K562 (cell line): ENCODE results near the gene PAF1. TPM values are rescaled to one million over a fixed set of nuclear protein-coding genes. Genes with fewer than 3 reads are reported as not detected.

Source experiments
- ARHGAP35 ChIP-seq: fragments of 450-650 bp; IDR thresholded peaks from 2 replicates; pipeline ENCODE4 v1.6.1; 2018; ENCODE audit not compliant: partially characterized antibody
- CC2D1A ChIP-seq: fragments of 450-650 bp; IDR thresholded peaks from 2 replicates; pipeline ENCODE4 v1.6.1; 2017; ENCODE audit warnings: mild to moderate bottlenecking
- L3MBTL2 ChIP-seq: fragments of 450-650 bp; IDR thresholded peaks from 2 replicates; pipeline ENCODE4 v1.6.1; 2016; ENCODE audit warnings: mild to moderate bottlenecking, moderate library complexity
- LARP7 ChIP-seq: fragments of 450-650 bp; IDR thresholded peaks from 2 replicates; pipeline ENCODE4 v1.6.1; 2016
- MCM7 ChIP-seq, 2 experiments: fragments of 450-650 bp; IDR thresholded peaks; 2 replicates each; pipeline ENCODE4 v1.6.1; 2016 to 2018
- MEF2A ChIP-seq: IDR thresholded peaks from 2 replicates; pipeline ENCODE4 v1.6.1; 2011; ENCODE audit warnings: low read depth, mild to moderate bottlenecking, low read length, moderate library complexity; ENCODE audit not compliant: control insufficient read depth
- MIER1 ChIP-seq: fragments of 450-650 bp; IDR thresholded peaks from 2 replicates; pipeline ENCODE4 v1.6.1; 2016; ENCODE audit warnings: antibody characterized with exemption, mild to moderate bottlenecking, low read depth
- NCOA4 ChIP-seq: fragments of 450-650 bp; IDR thresholded peaks from 2 replicates; pipeline ENCODE4 v1.6.1; 2018; ENCODE audit warnings: mild to moderate bottlenecking; ENCODE audit not compliant: partially characterized antibody
- NFIX ChIP-seq: fragments of 250-450 bp; sonication (Bioruptor Pico); IDR thresholded peaks from 2 replicates; pipeline ENCODE4 v1.4.0; 2020; ENCODE audit warnings: low read depth, mild to moderate bottlenecking, moderate library complexity
- PHF20 ChIP-seq: fragments of 450-650 bp; IDR thresholded peaks from 2 replicates; pipeline ENCODE4 v1.6.1; 2018; ENCODE audit not compliant: partially characterized antibody
- POLR2H ChIP-seq: IDR thresholded peaks from 2 replicates; pipeline ENCODE4 v1.6.1; 2016; ENCODE audit warnings: missing genetic modification characterization, low read depth, mild to moderate bottlenecking, control low read depth, missing compliant biosample characterization, moderate library complexity
- PYGO2 ChIP-seq: fragments of 450-650 bp; IDR thresholded peaks from 2 replicates; pipeline ENCODE4 v1.6.1; 2016; ENCODE audit warnings: mild to moderate bottlenecking, missing genetic modification characterization, moderate library complexity, missing compliant biosample characterization
- RERE ChIP-seq: sonication (generic); formaldehyde crosslinking; IDR thresholded peaks from 2 replicates; pipeline ENCODE4 v1.8.0; 2023; ENCODE audit warnings: missing genetic modification reagents, mild to moderate bottlenecking, borderline replicate concordance
- SIX5 ChIP-seq, 2 experiments: IDR thresholded peaks; 2 replicates each; pipeline ENCODE4 v1.6.1; 2011; ENCODE audit warnings: low read length in 2 of 2, borderline replicate concordance in 1 of 2, low read depth in 1 of 2, mild to moderate bottlenecking in 1 of 2, moderate library complexity in 1 of 2; ENCODE audit not compliant: insufficient read depth in 1 of 2
- SMARCB1 ChIP-seq: IDR thresholded peaks from 2 replicates; pipeline ENCODE4 v1.6.1; 2011; ENCODE audit warnings: improper control_type of control experiment, low read depth; ENCODE audit not compliant: insufficient read length
- SMARCE1 ChIP-seq: fragments of 450-650 bp; IDR thresholded peaks from 2 replicates; pipeline ENCODE4 v1.7.1; 2016; ENCODE audit warnings: mild to moderate bottlenecking
- ZBTB8A ChIP-seq: fragments of 450-650 bp; IDR thresholded peaks from 2 replicates; pipeline ENCODE4 v1.6.1; 2018; ENCODE audit warnings: mild to moderate bottlenecking, moderate library complexity; ENCODE audit not compliant: partially characterized antibody
- ZKSCAN3 ChIP-seq: fragments of 250-450 bp; sonication (Bioruptor Pico); IDR thresholded peaks from 2 replicates; pipeline ENCODE4 v1.4.0; 2020
- ZNF239 ChIP-seq: fragments of 250-450 bp; sonication (Bioruptor Pico); IDR thresholded peaks from 2 replicates; pipeline ENCODE4 v1.4.0; 2020; ENCODE audit warnings: mild to moderate bottlenecking
- ZNF316 ChIP-seq: fragments of 450-650 bp; IDR thresholded peaks from 2 replicates; pipeline ENCODE4 v1.6.1; 2016
- ZNF668 ChIP-seq: fragments of 250-450 bp; sonication (Bioruptor Pico); IDR thresholded peaks from 2 replicates; pipeline ENCODE4 v1.8.0; 2022; ENCODE audit warnings: mild to moderate bottlenecking, inconsistent platforms
- polyA plus RNA-seq, 8 experiments: library from polyadenylated mRNA; depleted of rRNA in 4 of 8; stranded (reverse) in 5 of 8; unstranded in 3 of 8; fragments of >200 nt; fragmentation: Nextera tagmentation in 2 of 8; fragmentation: Illumina TruSeq in 1 of 8; extraction: Ambion mirVana in 2 of 8; extraction: Trizol in 1 of 8; gene quantifications; 2 replicates each; pipeline versions ENCODE4 v1.2.1 to v1.2.3, GENCODE V29; 2011 to 2014; ENCODE audit warnings: inconsistent platforms in 1 of 8, missing spikeins in 1 of 8
- total RNA-seq, 7 experiments: library from RNA; depleted of rRNA in 6 of 7; stranded (reverse); fragments of >200 nt in 6 of 7; fragmentation: Illumina TruSeq in 2 of 7; extraction: Trizol in 2 of 7; gene quantifications; 2 replicates each; pipeline versions ENCODE4 v1.2.1 to v1.2.3, GENCODE V29; 2011 to 2021; ENCODE audit warnings: low replicate concordance in 1 of 7
- TF ChIP-seq, protein P1 (sequence below): fragments of 450-650 bp; formaldehyde crosslinking; IDR thresholded peaks from 2 replicates; pipeline ENCODE4 v1.4.0; 2022; ENCODE audit warnings: missing genetic modification characterization
- TF ChIP-seq, protein P2 (sequence below): sonication (generic); formaldehyde crosslinking; IDR thresholded peaks from 2 replicates; pipeline ENCODE4 v1.8.1; 2022; ENCODE audit warnings: missing genetic modification reagents

The PAF1 gene
- total and polyA plus RNA-seq, 9 of the 15 experiments (the other 6 are each of a cell fraction or from before 2014, with no cell fraction given), result 1.5 to 45.0 (median 33.8) TPM

DNA sequence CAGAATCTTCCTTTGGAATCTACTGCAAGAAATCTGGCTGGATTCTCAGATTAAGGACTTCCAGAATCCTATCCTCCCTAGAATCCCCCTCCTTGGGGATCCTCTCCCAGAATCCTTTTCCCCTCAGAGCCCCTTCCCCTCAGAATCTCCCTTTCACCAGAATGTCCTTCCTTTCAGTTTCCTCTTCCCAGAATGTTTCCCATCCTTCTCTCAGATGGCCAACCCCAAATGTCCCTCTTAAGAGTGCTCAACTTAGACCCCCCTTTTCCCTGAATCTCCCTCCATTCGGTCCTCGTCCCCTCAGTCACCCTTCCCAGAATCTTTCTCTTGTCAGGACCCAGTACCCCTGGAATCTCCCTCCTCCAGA, 45.4 kb upstream of the PAF1 start (continued):
- TF ChIP-seq, protein P1, sequence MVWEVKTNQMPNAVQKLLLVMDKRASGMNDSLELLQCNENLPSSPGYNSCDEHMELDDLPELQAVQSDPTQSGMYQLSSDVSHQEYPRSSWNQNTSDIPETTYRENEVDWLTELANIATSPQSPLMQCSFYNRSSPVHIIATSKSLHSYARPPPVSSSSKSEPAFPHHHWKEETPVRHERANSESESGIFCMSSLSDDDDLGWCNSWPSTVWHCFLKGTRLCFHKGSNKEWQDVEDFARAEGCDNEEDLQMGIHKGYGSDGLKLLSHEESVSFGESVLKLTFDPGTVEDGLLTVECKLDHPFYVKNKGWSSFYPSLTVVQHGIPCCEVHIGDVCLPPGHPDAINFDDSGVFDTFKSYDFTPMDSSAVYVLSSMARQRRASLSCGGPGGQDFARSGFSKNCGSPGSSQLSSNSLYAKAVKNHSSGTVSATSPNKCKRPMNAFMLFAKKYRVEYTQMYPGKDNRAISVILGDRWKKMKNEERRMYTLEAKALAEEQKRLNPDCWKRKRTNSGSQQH, result 0 out of 2 replicates have a peak, but pooled peaks have one; percentile 4
- TF ChIP-seq ARHGAP35 (no peak), CC2D1A (peak; percentile 91; the same call in 1 of the 2 replicates), NCOA4 (no peak), SMARCE1 (peak; percentile 54), POLR2H (no peak), RERE (no peak), PHF20 (no peak), L3MBTL2 (0 out of 2 replicates have a peak, but pooled peaks have one; percentile 2), MEF2A (no peak), NFIX (CRISPR knock-in tag) (no peak), ZNF239 (no peak), MCM7 (IDR thresholded peaks at IDR 0.05) (no peak), SIX5 (IDR thresholded peaks at IDR 0.05; ENCODE audit: borderline replicate concordance in 1 of 2, insufficient read depth in 1 of 2, low read depth in 1 of 2, low read length in 2 of 2) (no peak), ZNF668 (no peak), ZBTB8A (no peak), PYGO2 (tag) (no peak), ZKSCAN3 (CRISPR knock-in tag) (no peak), LARP7 (0 out of 2 replicates have a peak, but pooled peaks have one; percentile 41), SMARCB1 (no peak), MIER1 (0 out of 2 replicates have a peak, but pooled peaks have one; percentile 31), ZNF316 (0 out of 2 replicates have a peak, but pooled peaks have one; percentile 2)
- TF ChIP-seq, protein P2, sequence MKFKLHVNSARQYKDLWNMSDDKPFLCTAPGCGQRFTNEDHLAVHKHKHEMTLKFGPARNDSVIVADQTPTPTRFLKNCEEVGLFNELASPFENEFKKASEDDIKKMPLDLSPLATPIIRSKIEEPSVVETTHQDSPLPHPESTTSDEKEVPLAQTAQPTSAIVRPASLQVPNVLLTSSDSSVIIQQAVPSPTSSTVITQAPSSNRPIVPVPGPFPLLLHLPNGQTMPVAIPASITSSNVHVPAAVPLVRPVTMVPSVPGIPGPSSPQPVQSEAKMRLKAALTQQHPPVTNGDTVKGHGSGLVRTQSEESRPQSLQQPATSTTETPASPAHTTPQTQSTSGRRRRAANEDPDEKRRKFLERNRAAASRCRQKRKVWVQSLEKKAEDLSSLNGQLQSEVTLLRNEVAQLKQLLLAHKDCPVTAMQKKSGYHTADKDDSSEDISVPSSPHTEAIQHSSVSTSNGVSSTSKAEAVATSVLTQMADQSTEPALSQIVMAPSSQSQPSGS (CRISPR knock-in tag), result no peak
